Suprapubic skin (tissue), 4 donors: ENCODE measurements around the gene GPBAR1. TPM values are rescaled to one million over a fixed set of nuclear protein-coding genes. Genes with fewer than 3 reads are reported as not detected.
A peak's percentile ranks its signal among the peaks of the same experiment; 100 is the strongest.

ENCODE experiments used
- DNase-seq, 2 donors: peaks; one replicate each; pipeline ENCODE4 v3.0.0-alpha.2; 2019; ENCODE audit warnings: low spot score in 2 of 2
- H3K27ac ChIP-seq: fragments of 200-600 bp; sonication (generic); one replicate; pipeline ENCODE4 v1.5.1; 2019
- H3K27me3 ChIP-seq: fragments of 200-600 bp; sonication (generic); one replicate; pipeline ENCODE4 v1.5.1; 2019
- H3K36me3 ChIP-seq: fragments of 200-600 bp; sonication (generic); one replicate; pipeline ENCODE4 v1.5.1; 2019
- H3K4me1 ChIP-seq: fragments of 200-600 bp; sonication (generic); one replicate; pipeline ENCODE4 v1.5.1; 2019
- H3K4me3 ChIP-seq: fragments of 200-600 bp; sonication (generic); one replicate; pipeline ENCODE4 v1.5.1; 2019; ENCODE audit warnings: mild to moderate bottlenecking
- H3K9me3 ChIP-seq: fragments of 200-600 bp; sonication (generic); one replicate; pipeline ENCODE4 v1.5.1; 2019
- EP300 ChIP-seq: sonication (generic); formaldehyde crosslinking; IDR thresholded peaks from one replicate; pipeline ENCODE4 v1.6.1; 2017; ENCODE audit warnings: antibody characterized with exemption
- POLR2A ChIP-seq, 2 donors: fragments of 450-650 bp; IDR thresholded peaks; one replicate each; pipeline ENCODE4 v1.6.1; 2017; ENCODE audit warnings: antibody characterized with exemption in 2 of 2, mild to moderate bottlenecking in 2 of 2, moderate library complexity in 2 of 2
- POLR2AphosphoS5 ChIP-seq, 3 donors: sonication (generic); formaldehyde crosslinking; IDR thresholded peaks; one replicate each; pipeline ENCODE4 v1.6.1; 2017; ENCODE audit warnings: antibody characterized with exemption in 3 of 3
- WGBS: methylation state at CpG from one replicate; pipeline ENCODE4 v1.1.5; 2018; 5-methylcytosine and 5-hydroxymethylcytosine counted together
- total RNA-seq, 4 donors: library from RNA; depleted of rRNA; stranded (reverse); fragments of >200 nt; gene quantifications; one replicate each; pipeline ENCODE4 v1.1.0, GENCODE V29; 2016
- TF ChIP-seq, protein P1 (sequence below), 2 donors: fragments of 200-600 bp in 1 of 2; fragments of 450-650 bp in 1 of 2; sonication (generic) in 1 of 2; IDR thresholded peaks; one replicate each; pipeline ENCODE4 v1.5.1; 2016 to 2019; ENCODE audit warnings: antibody characterized with exemption in 2 of 2, mild to moderate bottlenecking in 1 of 2, moderate library complexity in 1 of 2

GPBAR1 gene
- total RNA-seq, 4 donors from 2014 or later = 0.98 to 2.0 (median 1.6) TPM; not detected in 1

DNA sequence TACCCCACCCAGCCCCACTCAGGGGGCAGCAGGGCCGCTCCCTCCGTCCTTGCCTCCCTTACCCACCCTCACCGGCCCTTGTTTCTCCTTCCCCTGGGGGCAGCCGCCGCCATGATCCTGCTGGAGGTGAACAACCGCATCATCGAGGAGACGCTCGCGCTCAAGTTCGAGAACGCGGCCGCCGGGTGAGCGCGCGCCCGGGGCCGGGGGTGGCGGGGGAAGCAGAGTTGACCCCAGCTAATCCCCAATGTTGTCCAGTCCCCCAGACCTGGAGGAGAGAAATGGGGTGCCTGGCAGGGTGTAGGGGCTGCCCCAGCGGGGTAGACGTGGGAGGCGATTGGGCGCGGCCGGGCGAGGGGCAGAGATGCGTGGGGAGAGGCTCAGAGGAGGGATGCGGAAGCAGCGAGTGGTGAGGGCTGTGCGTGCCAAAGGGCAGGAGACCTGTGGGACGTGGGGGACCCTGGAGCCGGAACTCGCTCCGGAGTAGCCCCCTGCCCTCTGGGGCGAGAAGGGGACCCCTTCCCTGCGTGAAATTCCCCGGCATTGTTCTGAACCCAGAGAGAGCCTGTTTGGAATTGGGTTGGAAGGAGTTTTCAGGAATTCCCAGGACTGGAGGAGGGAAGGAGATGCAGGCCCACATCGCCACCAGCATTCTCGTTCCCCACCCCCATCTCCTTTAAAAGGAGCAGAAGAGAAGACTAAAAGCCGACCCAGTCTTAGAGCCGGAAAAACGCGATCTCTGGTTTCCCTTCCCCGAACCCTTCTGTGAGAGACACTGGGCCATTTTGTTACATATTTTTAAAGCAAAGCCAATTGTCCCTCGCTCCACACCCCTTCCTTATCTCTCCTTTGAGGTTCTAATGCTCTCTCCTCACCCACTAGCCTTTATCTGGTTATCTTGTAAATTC lies 43.2 kb upstream of the GPBAR1 start:
- TF ChIP-seq EP300 = no peak
- TF ChIP-seq POLR2AphosphoS5 (IDR thresholded peaks at IDR 0.05) = no peak
- TF ChIP-seq, protein P1, sequence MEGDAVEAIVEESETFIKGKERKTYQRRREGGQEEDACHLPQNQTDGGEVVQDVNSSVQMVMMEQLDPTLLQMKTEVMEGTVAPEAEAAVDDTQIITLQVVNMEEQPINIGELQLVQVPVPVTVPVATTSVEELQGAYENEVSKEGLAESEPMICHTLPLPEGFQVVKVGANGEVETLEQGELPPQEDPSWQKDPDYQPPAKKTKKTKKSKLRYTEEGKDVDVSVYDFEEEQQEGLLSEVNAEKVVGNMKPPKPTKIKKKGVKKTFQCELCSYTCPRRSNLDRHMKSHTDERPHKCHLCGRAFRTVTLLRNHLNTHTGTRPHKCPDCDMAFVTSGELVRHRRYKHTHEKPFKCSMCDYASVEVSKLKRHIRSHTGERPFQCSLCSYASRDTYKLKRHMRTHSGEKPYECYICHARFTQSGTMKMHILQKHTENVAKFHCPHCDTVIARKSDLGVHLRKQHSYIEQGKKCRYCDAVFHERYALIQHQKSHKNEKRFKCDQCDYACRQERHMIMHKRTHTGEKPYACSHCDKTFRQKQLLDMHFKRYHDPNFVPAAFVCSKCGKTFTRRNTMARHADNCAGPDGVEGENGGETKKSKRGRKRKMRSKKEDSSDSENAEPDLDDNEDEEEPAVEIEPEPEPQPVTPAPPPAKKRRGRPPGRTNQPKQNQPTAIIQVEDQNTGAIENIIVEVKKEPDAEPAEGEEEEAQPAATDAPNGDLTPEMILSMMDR (IDR thresholded peaks at IDR 0.05) = no peak
- TF ChIP-seq POLR2A (IDR thresholded peaks at IDR 0.05) = no peak
- under 1% methylated on average over 31 of the region's 47 CpGs for WGBS
- peak overlapping the region; percentile 98 for H3K27ac ChIP-seq
- peak; percentile 84 to 86 for DNase-seq
- H3K4me1 ChIP-seq = peaks cover 51% of the 10 kb centered on the region
- H3K27me3 ChIP-seq = no peaks in the 10 kb centered on the region
- no peaks in the 10 kb centered on the region for H3K36me3 ChIP-seq
- H3K9me3 ChIP-seq = no peaks in the 10 kb centered on the region
- H3K4me3 ChIP-seq = peak overlapping the region; percentile 98

DNA sequence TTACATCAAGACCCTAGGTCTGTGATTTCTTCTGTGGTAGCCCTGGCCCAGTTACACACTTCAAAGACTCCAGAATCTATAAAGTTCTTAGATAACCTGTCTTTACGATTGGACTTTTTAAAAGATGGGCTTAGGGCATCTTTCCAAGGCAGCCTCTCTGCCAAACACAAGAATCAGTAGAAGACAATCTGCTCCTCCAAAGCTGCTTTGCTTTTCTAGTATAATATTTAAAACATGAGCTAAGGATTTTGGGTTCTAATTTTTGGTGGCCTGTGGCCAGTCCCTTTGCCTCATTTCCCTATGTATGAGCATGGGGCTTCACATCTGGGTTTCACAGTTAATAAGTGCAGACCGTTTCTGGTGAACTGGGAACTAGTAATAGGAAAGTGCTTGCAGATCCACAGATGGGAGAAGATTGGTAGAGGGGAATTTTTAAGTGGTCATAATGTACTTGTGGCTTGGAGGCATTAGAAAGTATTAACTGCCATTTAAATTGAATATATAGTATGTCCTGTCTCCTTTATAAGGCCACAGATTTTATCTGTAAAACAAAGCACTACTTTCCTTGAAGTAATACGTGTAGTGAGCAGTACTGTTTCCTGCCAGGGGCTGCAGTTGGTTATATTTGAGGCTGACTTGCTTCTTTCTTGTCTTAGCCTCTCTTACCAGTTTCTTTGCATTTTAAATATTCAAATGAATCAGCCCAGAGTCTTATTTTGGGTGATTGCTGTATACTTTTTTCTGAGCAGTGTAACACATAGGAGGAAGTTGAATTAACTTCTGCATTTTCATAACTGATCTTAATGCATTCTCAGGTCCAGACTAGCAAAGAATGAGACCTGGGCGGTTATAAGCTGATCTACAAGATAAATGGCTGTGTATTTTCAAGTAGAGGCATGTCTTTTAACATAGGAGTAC lies 42.3 kb upstream of the GPBAR1 start:
- Histone ChIP-seq H3K27me3 (no peaks in the 10 kb centered on the region), H3K27ac (peak overlapping the region; percentile 98), H3K4me1 (peaks cover 61% of the 10 kb centered on the region), H3K9me3 (no peaks in the 10 kb centered on the region), H3K4me3 (peak overlapping the region; percentile 98), H3K36me3 (peaks cover 2% of the 10 kb centered on the region)
- TF ChIP-seq POLR2A (IDR thresholded peaks at IDR 0.05) = no peak
- no peak for TF ChIP-seq EP300
- TF ChIP-seq, protein P1 (IDR thresholded peaks at IDR 0.05) = no peak
- TF ChIP-seq POLR2AphosphoS5 (IDR thresholded peaks at IDR 0.05) = no peak
- WGBS = 8% methylated on average over 4 of the region's 4 CpGs
- DNase-seq = no peak

- Histone ChIP-seq H3K4me1 (peaks cover 67% of the 10 kb centered on the region), H3K27ac (peak overlapping the region; percentile 98), H3K4me3 (peak overlapping the region; percentile 98), H3K27me3 (no peaks in the 10 kb centered on the region), H3K36me3 (peaks cover 13% of the 10 kb centered on the region), H3K9me3 (no peaks in the 10 kb centered on the region)
- TF ChIP-seq POLR2AphosphoS5 (IDR thresholded peaks at IDR 0.05) = no peak
- no peak for TF ChIP-seq POLR2A (IDR thresholded peaks at IDR 0.05)
- TF ChIP-seq EP300 = no peak
- TF ChIP-seq, protein P1 (IDR thresholded peaks at IDR 0.05) = no peak
- 23% methylated on average over 2 of the region's 2 CpGs for WGBS
- no peak for DNase-seq
These were observed 40.9 kb upstream of the GPBAR1 start for GRCh38 chr2:218219934-218220333.

- 38% methylated on average over 5 of the region's 5 CpGs for WGBS
- H3K27me3 ChIP-seq = no peaks in the 10 kb centered on the region
- no peak overlapping the region for H3K4me3 ChIP-seq
- no peaks in the 10 kb centered on the region for H3K9me3 ChIP-seq
- H3K27ac ChIP-seq = no peak overlapping the region
- DNase-seq = no peak
- peaks cover 24% of the 10 kb centered on the region for H3K36me3 ChIP-seq
- TF ChIP-seq EP300 = no peak
- TF ChIP-seq POLR2AphosphoS5 (IDR thresholded peaks at IDR 0.05) = no peak
- TF ChIP-seq POLR2A (IDR thresholded peaks at IDR 0.05) = no peak
- TF ChIP-seq, protein P1 (IDR thresholded peaks at IDR 0.05) = no peak
- H3K4me1 ChIP-seq = peaks cover 69% of the 10 kb centered on the region
These were observed 39.8 kb upstream of the GPBAR1 start for GRCh38 chr2:218221000-218221399.
